Mucosa of stomach (tissue), 1 donor: ENCODE results near the gene EFL1.

ENCODE experiments used
- H3K27me3 ChIP-seq: one replicate; pipeline ENCODE4 v1.7.0; 2013; ENCODE audit warnings: mild to moderate bottlenecking, low read length; ENCODE audit not compliant: control insufficient read depth, insufficient read depth
- H3K36me3 ChIP-seq: one replicate; pipeline ENCODE4 v1.7.0; 2013; ENCODE audit warnings: low read length; ENCODE audit not compliant: control insufficient read depth, insufficient read depth
- H3K4me1 ChIP-seq: one replicate; pipeline ENCODE4 v1.7.0; 2013; ENCODE audit warnings: mild to moderate bottlenecking, low read length; ENCODE audit not compliant: control insufficient read depth, insufficient read depth
- H3K4me3 ChIP-seq: one replicate; pipeline ENCODE4 v1.7.0; 2013; ENCODE audit warnings: low read length
- H3K9ac ChIP-seq: one replicate; pipeline ENCODE4 v1.7.0; 2013; ENCODE audit warnings: mild to moderate bottlenecking, low read length, moderate library complexity
- H3K9me3 ChIP-seq: one replicate; pipeline ENCODE4 v1.7.0; 2013; ENCODE audit warnings: mild to moderate bottlenecking, low read length, moderate library complexity; ENCODE audit not compliant: control insufficient read depth
- donor health status: Pancreatic carcinoma.

EFL1 gene

DNA sequence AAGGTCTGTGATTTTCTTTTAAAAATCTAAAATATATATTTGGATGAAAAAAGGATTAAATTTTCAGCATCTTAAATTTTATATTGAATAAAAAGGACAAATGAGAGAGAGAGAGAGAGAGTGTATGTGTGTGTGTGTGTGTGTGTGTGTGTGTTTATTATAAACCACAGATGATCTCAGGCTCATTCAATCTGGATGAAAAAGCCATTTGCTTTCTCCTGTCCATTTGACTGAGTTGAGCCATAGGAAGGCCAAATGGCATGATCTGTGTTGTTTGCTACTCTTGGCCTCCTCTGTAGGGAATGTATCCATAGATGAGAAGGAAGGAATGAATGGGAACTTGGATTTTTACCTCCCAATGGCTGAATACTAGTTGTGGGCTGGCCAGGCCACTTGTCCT, 124.2 kb downstream of the EFL1 start:
- no peak overlapping the region for H3K9ac ChIP-seq
- no peaks in the 10 kb centered on the region for H3K36me3 ChIP-seq
- no peaks in the 10 kb centered on the region for H3K9me3 ChIP-seq
- no peaks in the 10 kb centered on the region for H3K27me3 ChIP-seq
- no peak overlapping the region for H3K4me3 ChIP-seq
- H3K4me1 ChIP-seq, result peaks cover 6% of the 10 kb centered on the region

DNA sequence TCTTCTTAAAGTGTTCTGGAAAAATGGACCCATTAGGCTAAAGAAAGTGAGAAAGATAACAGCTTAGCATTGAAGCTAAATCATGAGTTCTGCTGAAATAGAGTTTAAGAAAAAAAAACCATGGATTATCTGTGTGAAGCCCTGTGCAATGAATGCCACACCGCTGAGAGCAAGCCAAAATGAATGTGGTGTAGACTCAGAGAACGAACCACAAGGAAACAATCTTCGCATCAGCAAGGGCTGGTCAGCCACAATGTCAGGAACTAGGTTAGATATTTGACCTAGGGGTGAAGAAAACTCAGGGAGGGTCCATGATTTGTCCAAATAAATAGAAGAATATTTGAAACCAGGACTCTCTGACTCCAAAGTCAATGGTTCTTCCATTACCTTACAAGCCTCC, 125.3 kb downstream of the EFL1 start:
- Histone ChIP-seq H3K27me3 (no peaks in the 10 kb centered on the region), H3K4me1 (peaks cover 6% of the 10 kb centered on the region), H3K36me3 (no peaks in the 10 kb centered on the region), H3K4me3 (no peak overlapping the region), H3K9ac (no peak overlapping the region), H3K9me3 (no peaks in the 10 kb centered on the region)

DNA sequence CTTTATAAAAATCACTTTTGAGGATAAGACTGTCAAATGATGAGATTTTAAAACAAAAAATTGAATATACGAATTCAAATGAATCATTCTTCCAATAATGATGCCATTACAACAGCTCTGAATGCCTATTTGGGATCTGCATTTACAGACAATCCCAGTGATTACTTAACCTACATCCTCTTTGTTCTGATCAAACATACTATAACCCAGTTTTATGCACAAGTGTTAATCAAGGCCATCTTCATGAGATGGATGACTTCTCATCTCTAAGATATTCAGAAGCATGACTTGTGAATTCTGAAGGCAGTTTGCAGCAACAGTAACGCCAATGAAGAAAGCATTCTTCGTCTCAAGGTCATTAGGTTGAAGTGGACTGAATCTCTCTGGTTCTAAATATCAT, 126.4 kb downstream of the EFL1 start:
- H3K9ac ChIP-seq, result no peak overlapping the region
- H3K27me3 ChIP-seq, result no peaks in the 10 kb centered on the region
- peaks cover 4% of the 10 kb centered on the region for H3K36me3 ChIP-seq
- no peaks in the 10 kb centered on the region for H3K9me3 ChIP-seq
- H3K4me1 ChIP-seq, result peaks cover 6% of the 10 kb centered on the region
- no peak overlapping the region for H3K4me3 ChIP-seq

DNA sequence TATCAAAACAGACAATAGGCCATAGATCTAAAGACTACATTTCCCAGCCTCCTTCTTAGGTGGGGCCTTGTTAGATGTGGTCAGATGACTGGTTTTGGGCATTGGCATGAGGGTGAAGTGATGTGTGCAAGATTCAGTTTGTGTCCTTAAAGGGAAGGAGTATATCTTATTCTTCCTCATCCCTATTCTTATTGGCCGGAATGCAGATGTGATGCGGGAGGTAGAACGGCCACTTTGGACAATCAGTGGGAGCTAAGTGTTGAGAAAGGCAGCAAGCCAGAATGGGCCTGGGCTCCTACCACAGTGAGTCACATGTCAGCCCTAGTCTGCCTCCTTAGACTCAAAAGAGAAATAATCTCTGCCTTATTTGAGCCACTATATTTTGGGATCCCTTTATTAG, 126.9 kb downstream of the EFL1 start:
- H3K27me3 ChIP-seq, result no peaks in the 10 kb centered on the region

DNA sequence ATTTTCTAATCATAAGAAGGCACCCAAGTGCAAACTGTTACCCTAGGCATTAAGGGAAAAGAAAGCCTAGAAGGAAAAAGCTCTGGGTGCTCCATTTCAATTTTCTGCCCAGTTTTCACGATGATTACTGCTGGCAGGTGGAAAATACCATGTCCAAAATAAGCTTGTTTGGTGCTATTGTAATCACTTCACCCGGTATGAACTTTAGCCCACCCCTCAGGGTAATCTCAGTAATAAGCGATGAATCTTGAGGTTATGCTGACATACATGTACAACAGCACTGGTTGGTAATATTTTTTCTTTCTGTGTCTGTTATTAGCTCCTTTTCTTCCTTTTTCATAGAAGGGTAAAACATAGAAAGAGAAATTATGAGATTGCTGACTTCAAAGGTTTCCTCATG, 128.1 kb downstream of the EFL1 start:
- peaks cover 4% of the 10 kb centered on the region for H3K36me3 ChIP-seq
- H3K9me3 ChIP-seq, result no peaks in the 10 kb centered on the region
- H3K9ac ChIP-seq, result no peak overlapping the region
- no peaks in the 10 kb centered on the region for H3K27me3 ChIP-seq
- H3K4me1 ChIP-seq, result no peaks in the 10 kb centered on the region
- no peak overlapping the region for H3K4me3 ChIP-seq

More for the DNA sequence above, 126.9 kb downstream of the EFL1 start:
- Histone ChIP-seq H3K4me3 (no peak overlapping the region), H3K9ac (no peak overlapping the region), H3K36me3 (peaks cover 4% of the 10 kb centered on the region), H3K9me3 (no peaks in the 10 kb centered on the region), H3K4me1 (peaks cover 2% of the 10 kb centered on the region)

DNA sequence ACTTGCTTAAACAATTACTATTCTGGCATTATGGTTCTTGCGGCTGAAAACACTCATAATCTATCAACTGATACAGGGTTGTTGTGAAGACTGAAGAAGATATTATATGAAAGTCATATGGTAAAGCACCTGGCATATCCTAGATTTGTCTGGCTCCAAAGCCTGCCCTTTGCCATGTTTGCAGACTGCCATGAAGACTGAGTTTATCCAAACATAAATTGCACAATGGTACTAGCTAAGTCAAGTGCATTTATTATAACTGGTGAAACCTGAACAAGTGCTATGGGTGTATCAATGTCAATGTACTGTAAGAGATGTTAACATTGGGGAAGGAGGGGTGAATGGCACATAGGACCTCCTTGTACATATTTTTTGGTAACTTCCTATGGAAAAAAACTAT, 129.3 kb downstream of the EFL1 start:
- no peaks in the 10 kb centered on the region for H3K9me3 ChIP-seq
- H3K36me3 ChIP-seq, result peaks cover 4% of the 10 kb centered on the region
- no peak overlapping the region for H3K9ac ChIP-seq
- H3K4me3 ChIP-seq, result no peak overlapping the region
- no peaks in the 10 kb centered on the region for H3K27me3 ChIP-seq
- H3K4me1 ChIP-seq, result no peaks in the 10 kb centered on the region

DNA sequence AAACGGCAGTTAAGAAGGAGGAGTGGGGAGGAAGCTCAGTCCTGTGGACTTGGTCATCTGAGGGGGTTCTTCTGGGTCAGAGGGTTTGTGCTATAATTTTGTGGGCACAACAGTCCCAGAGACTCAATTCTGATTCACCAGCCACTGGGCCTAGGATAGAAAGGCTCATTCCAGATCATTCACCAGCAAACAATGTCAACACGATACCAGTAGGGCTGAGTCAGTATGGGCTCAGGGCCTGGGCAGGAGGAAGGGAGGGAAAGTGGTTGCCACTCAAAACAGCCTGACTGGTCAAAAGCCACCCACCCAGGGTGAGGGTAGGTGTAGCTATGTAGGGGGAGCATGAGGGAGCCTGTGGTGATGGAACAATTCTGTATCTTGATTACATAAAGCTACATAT, 129.8 kb downstream of the EFL1 start:
- H3K9ac ChIP-seq, result no peak overlapping the region

DNA sequence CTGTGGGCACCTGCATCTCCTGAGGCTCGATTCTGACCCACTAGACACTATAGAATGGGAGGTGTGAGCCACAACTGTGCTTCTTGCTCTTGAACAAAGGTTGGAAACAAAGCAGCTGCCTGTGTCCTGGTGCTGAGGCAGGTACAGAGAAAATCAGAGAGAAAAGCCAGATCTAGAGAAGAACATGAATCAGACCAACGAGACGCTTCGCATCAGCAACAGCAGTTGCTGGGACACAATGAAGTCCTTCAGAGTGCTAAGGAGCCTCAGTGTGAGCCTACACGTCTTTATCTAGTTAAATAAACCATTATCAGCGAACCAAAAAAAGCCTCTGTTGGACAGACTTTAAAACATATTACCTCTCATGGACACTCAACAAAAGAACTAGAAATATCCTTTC, 130.4 kb downstream of the EFL1 start:
- Histone ChIP-seq H3K27me3 (no peaks in the 10 kb centered on the region), H3K4me1 (no peaks in the 10 kb centered on the region), H3K4me3 (no peak overlapping the region), H3K9me3 (no peaks in the 10 kb centered on the region), H3K9ac (no peak overlapping the region), H3K36me3 (peaks cover 4% of the 10 kb centered on the region)

More for the DNA sequence above, 129.8 kb downstream of the EFL1 start:
- no peaks in the 10 kb centered on the region for H3K9me3 ChIP-seq
- no peaks in the 10 kb centered on the region for H3K4me1 ChIP-seq
- H3K36me3 ChIP-seq, result peaks cover 4% of the 10 kb centered on the region
- no peak overlapping the region for H3K4me3 ChIP-seq
- H3K27me3 ChIP-seq, result no peaks in the 10 kb centered on the region

DNA sequence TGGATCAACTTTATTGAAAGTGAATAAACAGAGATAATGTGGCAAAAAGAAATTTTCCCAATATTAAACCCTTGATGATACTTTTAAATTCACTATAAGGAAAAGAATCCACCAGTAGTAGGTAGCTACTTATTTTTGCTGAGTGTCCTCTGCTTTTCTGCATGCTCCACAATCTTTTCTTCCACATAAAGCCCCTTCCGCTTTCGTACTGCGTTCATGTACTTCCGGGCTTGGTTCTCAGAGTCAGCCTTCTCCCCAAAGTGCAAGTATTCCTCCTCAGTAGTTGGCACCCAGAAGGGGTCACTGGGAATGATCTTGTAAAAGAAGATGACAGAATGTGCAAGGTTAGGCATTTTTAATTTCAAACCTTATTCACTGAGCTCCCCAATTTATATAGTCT, 132.3 kb downstream of the EFL1 start:
- H3K9me3 ChIP-seq, result no peaks in the 10 kb centered on the region
- no peak overlapping the region for H3K9ac ChIP-seq
- H3K4me3 ChIP-seq, result no peak overlapping the region
- no peaks in the 10 kb centered on the region for H3K27me3 ChIP-seq
- peaks cover 4% of the 10 kb centered on the region for H3K36me3 ChIP-seq
- no peaks in the 10 kb centered on the region for H3K4me1 ChIP-seq

DNA sequence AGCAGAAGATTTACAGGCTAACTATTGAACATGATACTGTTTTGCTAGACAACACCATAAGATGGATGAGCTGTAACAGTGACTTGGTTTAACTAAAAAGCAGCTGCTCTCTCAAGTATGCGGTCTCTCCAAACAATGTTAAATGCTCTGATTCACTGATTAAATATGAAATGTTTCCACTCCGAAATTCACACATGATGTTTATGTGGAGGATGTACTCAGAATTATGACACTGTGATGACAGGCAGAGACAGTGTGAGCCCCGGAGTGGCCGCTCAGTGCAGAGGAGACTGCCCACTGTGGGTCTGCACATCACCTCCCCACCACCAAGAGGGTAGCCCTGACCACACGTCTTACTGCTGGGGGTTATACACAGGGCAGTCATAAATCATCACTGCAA, 132.8 kb downstream of the EFL1 start:
- Histone ChIP-seq H3K9me3 (no peaks in the 10 kb centered on the region), H3K9ac (no peak overlapping the region), H3K4me3 (no peak overlapping the region), H3K4me1 (no peaks in the 10 kb centered on the region), H3K36me3 (peaks cover 4% of the 10 kb centered on the region), H3K27me3 (no peaks in the 10 kb centered on the region)

DNA sequence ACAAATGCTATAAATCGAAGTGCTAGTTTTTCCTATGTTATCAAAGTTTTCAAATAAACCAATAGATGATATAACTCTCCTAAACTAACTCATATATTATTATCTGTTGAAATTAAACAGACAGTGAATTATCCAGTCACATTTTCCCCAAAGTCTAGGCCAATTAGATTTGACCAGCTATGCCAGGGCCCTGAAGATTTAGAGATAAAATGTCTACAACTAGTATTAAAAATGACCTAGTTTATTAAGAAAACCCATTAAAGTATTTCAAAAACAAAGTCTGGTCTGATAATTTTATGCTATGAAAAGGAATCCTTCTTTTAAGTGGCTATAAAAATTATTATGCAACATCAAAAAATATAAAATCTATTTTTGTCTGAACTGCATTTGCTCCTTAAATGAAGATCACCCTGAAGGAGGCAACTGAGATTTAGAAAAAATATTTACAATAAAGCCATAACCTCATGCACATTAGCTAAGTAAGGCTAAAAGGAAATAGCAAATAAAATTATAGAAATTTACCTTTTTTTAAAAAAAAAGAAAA, 133.3 kb downstream of the EFL1 start:
- peaks cover 4% of the 10 kb centered on the region for H3K36me3 ChIP-seq
- no peaks in the 10 kb centered on the region for H3K9me3 ChIP-seq
- no peak overlapping the region for H3K9ac ChIP-seq
- no peak overlapping the region for H3K4me3 ChIP-seq
- no peaks in the 10 kb centered on the region for H3K27me3 ChIP-seq
- H3K4me1 ChIP-seq, result no peaks in the 10 kb centered on the region

DNA sequence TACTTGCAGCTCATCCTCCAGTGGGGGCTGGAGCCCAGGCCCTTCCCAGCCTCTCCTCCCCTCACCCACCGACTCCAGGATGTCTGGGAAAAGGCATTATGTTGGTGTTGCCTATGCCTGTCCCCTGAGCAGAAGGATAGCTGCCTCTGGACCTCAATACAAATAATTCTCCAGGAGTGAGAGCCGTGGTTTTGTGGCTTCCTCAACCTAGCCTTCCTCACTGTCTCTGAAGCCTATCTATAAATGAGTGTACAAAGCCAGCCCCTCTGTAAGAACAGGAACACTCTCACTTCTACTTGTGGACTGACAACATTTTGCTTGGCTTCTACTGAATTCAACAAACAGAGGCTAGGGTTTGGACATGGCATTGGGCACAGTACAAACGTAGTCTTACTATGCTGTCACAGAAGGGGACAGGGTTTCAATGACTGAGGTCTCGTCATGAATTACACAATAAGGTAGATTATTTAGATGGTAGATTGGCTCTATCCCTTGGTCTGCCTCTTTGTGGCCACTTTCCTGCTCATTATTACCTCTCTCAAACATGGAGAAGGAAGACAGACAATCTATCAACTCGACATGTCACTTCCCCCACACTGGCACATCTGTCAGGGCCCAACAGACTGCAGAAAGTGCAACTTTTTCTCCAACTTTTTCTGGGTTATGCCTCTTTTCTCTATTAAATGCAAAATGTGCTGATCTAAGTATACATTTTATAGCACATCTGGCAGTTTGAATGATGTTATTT, 134.0 kb downstream of the EFL1 start:
- H3K9me3 ChIP-seq, result no peaks in the 10 kb centered on the region
- no peak overlapping the region for H3K4me3 ChIP-seq
- H3K27me3 ChIP-seq, result no peaks in the 10 kb centered on the region
- H3K36me3 ChIP-seq, result peaks cover 4% of the 10 kb centered on the region
- H3K9ac ChIP-seq, result no peak overlapping the region
- no peaks in the 10 kb centered on the region for H3K4me1 ChIP-seq
